ENCODE data around the gene PPM1F. TPM values are rescaled to one million over a fixed set of nuclear protein-coding genes. Genes with fewer than 3 reads are reported as not detected.

The PPM1F gene
- total and polyA plus RNA-seq, 2 donors (not counting 1 experiment from before 2014, with no cell fraction given), result 12.5 to 37.0 TPM

GRCh38 chr22:21949948-21950347, 2.7 kb downstream of the PPM1F start:
- Histone ChIP-seq H3K79me2 (ENCODE audit: control insufficient read depth, insufficient read depth, low read length) (peaks cover 29% of the 10 kb centered on the region), H3K4me1 (ENCODE audit: control insufficient read depth, extremely low read depth, insufficient read depth, low read length) (peaks cover 9% of the 10 kb centered on the region), H2AFZ (ENCODE audit: low read length) (no peak overlapping the region), H3K27me3 (ENCODE audit: control insufficient read depth, insufficient read depth, low read length) (no peaks in the 10 kb centered on the region), H3K4me2 (ENCODE audit: extremely low read depth, insufficient read depth, low read length) (no peak overlapping the region), H3K36me3 (ENCODE audit: control insufficient read depth, insufficient read depth, low read length) (peaks cover 11% of the 10 kb centered on the region), H4K20me1 (ENCODE audit: control insufficient read depth, extremely low read depth, insufficient read depth, low read length) (no peaks in the 10 kb centered on the region), H3K9me3 (ENCODE audit: control insufficient read depth, insufficient read depth, low read depth, low read length) (no peaks in the 10 kb centered on the region), H3K27ac (ENCODE audit: insufficient read depth, low read length) (no peak overlapping the region), H3K4me3 (replicated peaks in 1 of 4; ENCODE audit: control extremely low read depth in 1 of 4, insufficient read depth in 1 of 4, low read depth in 3 of 4, low read length in 4 of 4) (no peak overlapping the region), H3K9ac (ENCODE audit: insufficient read depth, low read length) (no peak overlapping the region)
- TF ChIP-seq EZH2 (IDR thresholded peaks at IDR 0.05; ENCODE audit: low read length, missing control alignments) (no peak), CTCF (conservative IDR thresholded peaks at IDR 0.05 in 1 of 2, IDR thresholded peaks at IDR 0.05 in 1 of 2; ENCODE audit: low read depth in 1 of 2, low read length in 2 of 2) (no peak)
- no peak for DNase-seq (ENCODE audit: low read depth in 2 of 2)

- H4K20me1 ChIP-seq (ENCODE audit: control insufficient read depth, extremely low read depth, insufficient read depth, low read length), result no peaks in the 10 kb centered on the region
- no peaks in the 10 kb centered on the region for H3K27me3 ChIP-seq (ENCODE audit: control insufficient read depth, insufficient read depth, low read length)
- no peak overlapping the region for H3K4me2 ChIP-seq (ENCODE audit: extremely low read depth, insufficient read depth, low read length)
- no peak for TF ChIP-seq CTCF (conservative IDR thresholded peaks at IDR 0.05 in 1 of 2, IDR thresholded peaks at IDR 0.05 in 1 of 2; ENCODE audit: low read depth in 1 of 2, low read length in 2 of 2)
- no peak for TF ChIP-seq EZH2 (IDR thresholded peaks at IDR 0.05; ENCODE audit: low read length, missing control alignments)
- no peaks in the 10 kb centered on the region for H3K9me3 ChIP-seq (ENCODE audit: control insufficient read depth, insufficient read depth, low read depth, low read length)
- H2AFZ ChIP-seq (ENCODE audit: low read length), result no peak overlapping the region
- no peak overlapping the region for H3K4me3 ChIP-seq (replicated peaks in 1 of 4; ENCODE audit: control extremely low read depth in 1 of 4, insufficient read depth in 1 of 4, low read depth in 3 of 4, low read length in 4 of 4)
- DNase-seq (ENCODE audit: low read depth in 2 of 2), result no peak
- H3K9ac ChIP-seq (ENCODE audit: insufficient read depth, low read length), result no peak overlapping the region
- H3K4me1 ChIP-seq (ENCODE audit: control insufficient read depth, extremely low read depth, insufficient read depth, low read length), result peaks cover 9% of the 10 kb centered on the region
- H3K27ac ChIP-seq (ENCODE audit: insufficient read depth, low read length), result no peak overlapping the region
- H3K79me2 ChIP-seq (ENCODE audit: control insufficient read depth, insufficient read depth, low read length), result peaks cover 29% of the 10 kb centered on the region
- peaks cover 13% of the 10 kb centered on the region for H3K36me3 ChIP-seq (ENCODE audit: control insufficient read depth, insufficient read depth, low read length)
These were observed 3.1 kb downstream of the PPM1F start for GRCh38 chr22:21949569-21949918.

- Histone ChIP-seq H2AFZ (ENCODE audit: low read length) (no peak overlapping the region), H3K36me3 (ENCODE audit: control insufficient read depth, insufficient read depth, low read length) (peaks cover 16% of the 10 kb centered on the region), H3K9ac (ENCODE audit: insufficient read depth, low read length) (no peak overlapping the region), H3K27ac (ENCODE audit: insufficient read depth, low read length) (no peak overlapping the region), H3K27me3 (ENCODE audit: control insufficient read depth, insufficient read depth, low read length) (no peaks in the 10 kb centered on the region), H3K4me2 (ENCODE audit: extremely low read depth, insufficient read depth, low read length) (no peak overlapping the region), H3K4me3 (replicated peaks in 1 of 4; ENCODE audit: control extremely low read depth in 1 of 4, insufficient read depth in 1 of 4, low read depth in 3 of 4, low read length in 4 of 4) (no peak overlapping the region), H3K4me1 (ENCODE audit: control insufficient read depth, extremely low read depth, insufficient read depth, low read length) (peaks cover 12% of the 10 kb centered on the region), H3K9me3 (ENCODE audit: control insufficient read depth, insufficient read depth, low read depth, low read length) (no peaks in the 10 kb centered on the region), H3K79me2 (ENCODE audit: control insufficient read depth, insufficient read depth, low read length) (peaks cover 32% of the 10 kb centered on the region), H4K20me1 (ENCODE audit: control insufficient read depth, extremely low read depth, insufficient read depth, low read length) (no peaks in the 10 kb centered on the region)
- no peak for TF ChIP-seq EZH2 (IDR thresholded peaks at IDR 0.05; ENCODE audit: low read length, missing control alignments)
- no peak for TF ChIP-seq CTCF (conservative IDR thresholded peaks at IDR 0.05 in 1 of 2, IDR thresholded peaks at IDR 0.05 in 1 of 2; ENCODE audit: low read depth in 1 of 2, low read length in 2 of 2)
- DNase-seq (ENCODE audit: low read depth in 2 of 2), result no peak
These were observed 3.7 kb downstream of the PPM1F start for GRCh38 chr22:21948824-21949568.
